Testis (tissue), 2 donors: ENCODE data around the gene CELSR2.

Experiments used
- POLR2A ChIP-seq: fragments of 450-650 bp; IDR thresholded peaks from one replicate; pipeline ENCODE4 v1.6.1; 2017; ENCODE audit warnings: antibody characterized with exemption, mild to moderate bottlenecking, moderate library complexity
- TF ChIP-seq, protein P1 (sequence below), 3 experiments: fragments of 450-650 bp in 2 of 3; fragments of 200-600 bp in 1 of 3; sonication (generic) in 1 of 3; IDR thresholded peaks; one replicate each; pipeline ENCODE4 v1.5.1; 2016 to 2019; ENCODE audit warnings: antibody characterized with exemption in 3 of 3, mild to moderate bottlenecking in 2 of 3, moderate library complexity in 1 of 3

DNA sequence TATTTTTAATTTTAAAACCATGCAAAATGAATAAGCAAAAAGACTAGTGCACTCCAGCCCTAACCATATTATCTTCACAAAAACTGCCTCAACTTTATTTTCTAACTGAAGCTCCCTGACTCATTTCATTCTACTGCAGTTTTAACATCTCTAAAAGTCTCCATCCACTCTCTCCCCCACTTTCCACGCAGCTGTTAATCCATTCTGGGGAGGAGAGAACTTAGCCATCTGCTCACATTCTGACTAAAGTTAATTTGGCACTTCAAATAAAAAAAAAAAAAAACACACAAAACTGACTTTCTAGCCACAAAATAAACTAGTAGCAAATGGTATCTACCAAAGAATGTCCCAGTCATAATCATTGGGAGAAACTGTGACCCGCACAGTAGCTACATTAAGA is 62.9 kb downstream of the CELSR2 start:
- TF ChIP-seq, protein P1, sequence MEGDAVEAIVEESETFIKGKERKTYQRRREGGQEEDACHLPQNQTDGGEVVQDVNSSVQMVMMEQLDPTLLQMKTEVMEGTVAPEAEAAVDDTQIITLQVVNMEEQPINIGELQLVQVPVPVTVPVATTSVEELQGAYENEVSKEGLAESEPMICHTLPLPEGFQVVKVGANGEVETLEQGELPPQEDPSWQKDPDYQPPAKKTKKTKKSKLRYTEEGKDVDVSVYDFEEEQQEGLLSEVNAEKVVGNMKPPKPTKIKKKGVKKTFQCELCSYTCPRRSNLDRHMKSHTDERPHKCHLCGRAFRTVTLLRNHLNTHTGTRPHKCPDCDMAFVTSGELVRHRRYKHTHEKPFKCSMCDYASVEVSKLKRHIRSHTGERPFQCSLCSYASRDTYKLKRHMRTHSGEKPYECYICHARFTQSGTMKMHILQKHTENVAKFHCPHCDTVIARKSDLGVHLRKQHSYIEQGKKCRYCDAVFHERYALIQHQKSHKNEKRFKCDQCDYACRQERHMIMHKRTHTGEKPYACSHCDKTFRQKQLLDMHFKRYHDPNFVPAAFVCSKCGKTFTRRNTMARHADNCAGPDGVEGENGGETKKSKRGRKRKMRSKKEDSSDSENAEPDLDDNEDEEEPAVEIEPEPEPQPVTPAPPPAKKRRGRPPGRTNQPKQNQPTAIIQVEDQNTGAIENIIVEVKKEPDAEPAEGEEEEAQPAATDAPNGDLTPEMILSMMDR (IDR thresholded peaks at IDR 0.05): no peak
- TF ChIP-seq POLR2A: no peak
